Effector CD4-positive, alpha-beta T cell (primary cell): ENCODE results near the gene ZNF276.
"Not testable (repeated sequence)": the region's sequence is repeated elsewhere in the genome, so short reads cannot be mapped to it uniquely, and the experiment has no call there.

ENCODE experiments used
- DNase-seq: peaks from one replicate; pipeline ENCODE4 v3.0.0-alpha.2; 2020

ZNF276 gene

GRCh38 chr16:89738538-89739317 lies 17.4 kb downstream of the ZNF276 start:
- DNase-seq, result no peak

GRCh38 chr16:89739383-89739782 lies 18.0 kb downstream of the ZNF276 start:
- no peak for DNase-seq

GRCh38 chr16:89741342-89742014 lies 20.1 kb downstream of the ZNF276 start:
- no peak for DNase-seq

DNA sequence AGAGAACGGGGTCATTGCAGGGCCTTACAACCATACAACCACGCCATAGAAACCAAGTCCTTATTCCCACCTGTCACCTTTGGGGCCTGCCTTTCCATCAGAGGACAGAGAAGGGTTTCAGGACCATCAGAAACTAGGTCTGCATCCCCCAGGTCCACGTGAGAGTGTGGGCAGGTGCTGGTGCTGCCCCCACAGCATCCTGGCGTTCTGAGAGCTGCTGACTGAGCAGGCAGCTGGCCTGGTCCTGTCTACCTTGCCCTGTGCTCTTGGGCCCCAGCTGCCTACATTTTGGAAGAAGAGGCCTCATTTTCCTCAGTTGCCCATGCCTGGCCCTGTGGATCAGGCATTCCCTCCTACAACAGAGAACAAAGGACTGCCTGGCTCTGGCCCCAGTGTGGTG lies 21.6 kb downstream of the ZNF276 start:
- DNase-seq, result no peak

DNA sequence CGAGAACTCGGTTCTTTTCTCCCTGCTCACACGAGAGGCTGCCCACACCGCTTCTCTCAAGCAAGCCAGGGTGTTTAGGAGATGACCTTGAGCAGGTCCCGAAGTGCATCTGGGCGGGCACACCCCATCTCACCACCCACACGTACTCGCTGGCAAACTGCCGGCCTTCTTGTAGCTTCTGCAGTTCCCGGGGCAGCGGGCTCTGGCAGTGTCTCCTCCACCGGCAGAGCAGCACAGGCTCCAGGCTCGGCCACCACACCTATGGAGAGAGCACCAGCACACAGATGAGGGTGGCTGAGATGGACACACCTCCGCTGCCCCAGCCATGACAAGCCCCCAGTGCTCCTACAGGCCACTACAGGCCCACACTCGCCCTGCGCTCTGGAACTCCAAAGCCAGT lies 23.5 kb downstream of the ZNF276 start:
- no peak for DNase-seq

DNA sequence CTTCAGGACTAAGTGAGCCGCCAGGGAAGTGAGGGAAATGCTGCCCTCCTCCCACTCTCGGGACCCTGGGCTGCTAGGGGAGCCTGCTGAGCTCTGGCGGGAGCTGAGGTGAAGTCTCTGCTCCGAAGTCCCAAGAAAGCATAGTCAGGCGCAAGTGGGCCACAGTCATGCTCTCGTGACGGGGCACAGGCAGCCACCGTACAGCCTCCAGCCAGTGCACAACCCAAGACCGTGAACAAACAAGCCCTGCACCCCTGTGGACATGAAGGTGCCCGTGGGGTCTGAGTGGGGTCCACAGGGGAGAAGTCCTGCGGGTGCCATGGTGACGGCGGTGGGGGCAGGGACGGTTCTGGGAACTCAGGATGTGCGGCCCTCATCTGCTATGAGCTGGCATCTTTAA lies 24.7 kb downstream of the ZNF276 start:
- no peak for DNase-seq

DNA sequence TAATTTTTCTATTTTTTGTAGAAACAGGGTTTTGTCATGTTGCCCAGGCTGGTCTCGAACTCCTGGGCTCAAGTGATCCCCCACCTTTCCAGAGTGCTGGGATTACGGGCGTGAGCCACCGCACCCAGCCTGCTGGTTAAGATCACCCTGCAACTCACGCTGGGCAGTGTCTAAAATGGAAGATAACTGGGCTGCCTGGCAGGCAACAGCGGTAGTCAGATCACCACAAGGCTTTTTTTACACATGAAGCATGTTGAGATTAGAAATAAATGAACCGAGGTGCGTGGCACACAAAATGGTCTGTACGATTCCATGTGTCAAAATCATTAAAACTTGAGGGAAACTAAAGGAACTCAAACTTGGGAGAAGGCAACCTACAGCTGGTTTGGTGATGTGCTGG lies 26.7 kb downstream of the ZNF276 start:
- DNase-seq, result no peak

GRCh38 chr16:89748921-89749320 lies 27.6 kb downstream of the ZNF276 start:
- DNase-seq, result no peak

- no peak for DNase-seq
Measured at GRCh38 chr16:89749637-89750036, 28.3 kb downstream of the ZNF276 start.

- no peak for DNase-seq
Measured at GRCh38 chr16:89759746-89760340, 38.5 kb downstream of the ZNF276 start.

GRCh38 chr16:89761304-89761922 lies 40.1 kb downstream of the ZNF276 start:
- DNase-seq, result no peak

GRCh38 chr16:89764711-89765201 lies 43.4 kb downstream of the ZNF276 start:
- DNase-seq, result no peak

DNA sequence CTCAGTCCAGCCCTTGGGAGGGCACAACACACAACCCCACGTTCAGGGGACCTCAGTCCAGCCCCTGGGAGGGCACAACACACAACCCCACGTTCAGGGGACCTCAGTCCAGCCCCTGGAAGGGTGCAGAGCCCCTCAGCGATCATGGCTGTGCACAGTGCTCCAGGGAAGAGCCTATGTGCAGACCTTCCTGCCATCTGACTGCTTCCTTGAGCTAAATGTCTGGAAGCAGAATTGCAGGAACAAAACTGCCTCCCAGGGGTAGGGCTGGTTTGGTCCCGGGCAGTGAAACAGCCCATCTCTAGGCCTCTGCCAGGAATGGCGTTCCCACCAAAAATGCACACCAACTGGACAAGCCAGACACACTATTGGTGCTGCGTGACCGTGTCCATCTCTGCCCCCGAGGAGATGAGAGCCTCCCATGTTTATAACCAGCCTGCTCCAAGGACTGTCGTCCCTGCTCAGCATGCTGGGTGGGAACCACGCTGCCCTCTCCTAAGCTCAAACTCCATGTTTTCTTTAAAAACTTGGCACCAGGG lies 44.0 kb downstream of the ZNF276 start:
- DNase-seq, result no peak

GRCh38 chr16:89770367-89770766 lies 49.0 kb downstream of the ZNF276 start:
- DNase-seq, result no peak

- DNase-seq, result no peak
Measured at GRCh38 chr16:89775223-89775622, 53.9 kb downstream of the ZNF276 start.

DNA sequence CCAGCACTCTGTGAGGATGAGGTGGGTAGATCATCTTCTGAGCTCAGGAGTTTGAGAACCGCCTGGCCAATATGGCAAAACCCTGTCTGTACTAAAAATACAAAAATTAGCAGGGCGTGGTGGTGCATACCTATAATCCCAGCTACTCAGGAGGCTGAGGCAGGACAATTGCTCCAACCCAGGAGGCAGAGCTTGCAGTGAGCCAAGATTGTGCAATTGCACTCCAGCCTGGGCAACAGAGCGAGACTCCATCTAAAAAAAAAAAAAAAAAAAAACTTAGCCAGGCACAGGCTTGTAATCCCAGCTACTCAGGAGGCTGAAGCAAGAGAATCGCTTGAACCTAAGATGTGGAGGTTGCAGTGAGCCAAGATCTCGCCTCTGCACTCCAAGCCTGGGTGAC lies 56.9 kb downstream of the ZNF276 start:
- not testable (repeated sequence) for DNase-seq

GRCh38 chr16:89779231-89779908 lies 58.0 kb downstream of the ZNF276 start:
- no peak for DNase-seq

DNA sequence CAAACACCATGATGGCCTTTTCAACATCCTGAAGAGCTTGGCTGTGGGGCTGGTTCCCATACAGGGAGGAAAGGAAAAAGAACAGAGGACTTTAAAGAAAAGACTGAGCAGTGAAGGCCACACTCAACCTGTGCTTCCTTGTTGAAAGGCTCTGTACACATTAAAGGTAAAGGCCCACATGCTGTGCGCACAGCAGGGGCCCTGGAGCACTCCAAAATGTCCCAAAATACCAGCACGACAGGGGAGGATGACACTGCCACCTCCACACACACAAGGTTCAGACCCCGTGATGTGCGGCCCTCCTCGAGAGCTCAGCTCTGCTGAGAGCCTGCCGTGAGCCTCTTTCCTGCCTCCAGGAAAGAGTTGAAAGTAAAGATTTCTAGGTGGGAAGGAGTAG lies 58.6 kb downstream of the ZNF276 start:
- DNase-seq, result no peak

DNA sequence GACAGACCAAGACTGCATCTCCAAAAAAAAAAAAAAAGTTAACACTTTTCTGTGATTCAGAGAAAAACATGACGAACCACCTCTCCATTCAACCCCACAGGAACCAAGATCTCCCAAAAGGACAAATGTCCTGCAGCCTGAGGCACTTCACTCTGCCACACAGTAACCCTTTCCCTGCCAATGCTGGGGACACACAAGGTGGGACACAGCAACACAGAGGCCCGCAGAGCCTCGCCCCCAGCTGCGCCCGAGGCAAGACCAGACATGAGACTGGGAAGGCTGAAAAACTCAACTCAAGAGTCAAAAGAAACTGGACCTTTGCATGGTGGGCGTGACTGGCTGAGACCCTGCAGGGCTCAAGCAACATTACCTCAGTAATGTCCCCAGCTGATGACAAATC lies 61.2 kb downstream of the ZNF276 start:
- DNase-seq, result no peak

DNA sequence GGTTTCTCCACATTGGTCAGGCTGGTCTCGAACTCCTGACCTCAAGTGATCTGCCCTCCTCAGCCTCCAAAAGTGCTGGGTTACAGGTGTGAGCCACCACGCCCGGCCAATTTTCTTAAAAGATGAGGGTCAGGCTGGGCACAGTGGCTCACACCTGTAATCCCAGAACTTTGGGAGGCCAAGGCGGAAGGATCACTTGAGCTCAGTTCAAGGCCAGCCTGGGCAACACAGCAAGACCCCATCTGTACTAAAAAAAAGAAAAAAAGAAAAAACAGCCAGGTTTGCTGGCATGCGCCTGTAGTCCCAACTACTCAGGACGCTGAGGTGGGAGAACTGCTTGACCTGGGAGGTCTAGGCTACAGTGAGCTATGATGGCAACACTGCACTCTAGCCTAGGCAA lies 62.6 kb downstream of the ZNF276 start:
- not testable (repeated sequence) for DNase-seq

GRCh38 chr16:89784406-89784805 lies 63.1 kb downstream of the ZNF276 start:
- DNase-seq, result no peak

GRCh38 chr16:89785523-89786155 lies 64.3 kb downstream of the ZNF276 start:
- DNase-seq, result peak; percentile 37
